Thyroid gland (tissue), 4 donors: ENCODE results near the gene TMEM167B.

ENCODE experiments used
- POLR2A ChIP-seq, 2 donors: fragments of 450-650 bp; IDR thresholded peaks; one replicate each; pipeline ENCODE4 v1.6.1; 2017; ENCODE audit warnings: antibody characterized with exemption in 2 of 2, mild to moderate bottlenecking in 2 of 2, moderate library complexity in 1 of 2
- TF ChIP-seq, protein P1 (sequence below), 6 experiments: fragments of 200-600 bp in 3 of 6; fragments of 450-650 bp in 3 of 6; sonication (generic) in 3 of 6; IDR thresholded peaks; one replicate each; pipeline ENCODE4 v1.5.1; 2016 to 2019; ENCODE audit warnings: antibody characterized with exemption in 6 of 6, mild to moderate bottlenecking in 2 of 6, inconsistent platforms in 1 of 6, moderate library complexity in 1 of 6

DNA sequence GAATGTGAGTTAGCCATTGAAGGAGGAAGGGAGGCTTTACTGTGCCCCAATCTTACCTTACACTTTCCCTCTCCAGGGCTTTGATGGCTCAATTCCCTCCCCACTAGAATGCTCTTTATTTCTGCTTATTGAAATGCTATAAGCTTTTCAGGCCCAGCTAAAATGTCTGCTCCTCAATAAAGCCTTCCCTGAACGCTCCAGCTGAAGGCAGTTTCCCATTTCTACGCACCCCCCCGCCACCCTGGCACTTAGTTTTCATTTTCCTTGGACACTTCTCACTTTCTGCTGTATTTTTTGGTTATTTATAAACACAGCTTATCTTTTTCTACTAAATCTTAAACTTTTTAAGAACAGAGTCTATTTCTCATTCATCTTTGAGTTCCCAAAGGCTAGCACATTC is 7.1 kb upstream of the TMEM167B start:
- TF ChIP-seq, protein P1, sequence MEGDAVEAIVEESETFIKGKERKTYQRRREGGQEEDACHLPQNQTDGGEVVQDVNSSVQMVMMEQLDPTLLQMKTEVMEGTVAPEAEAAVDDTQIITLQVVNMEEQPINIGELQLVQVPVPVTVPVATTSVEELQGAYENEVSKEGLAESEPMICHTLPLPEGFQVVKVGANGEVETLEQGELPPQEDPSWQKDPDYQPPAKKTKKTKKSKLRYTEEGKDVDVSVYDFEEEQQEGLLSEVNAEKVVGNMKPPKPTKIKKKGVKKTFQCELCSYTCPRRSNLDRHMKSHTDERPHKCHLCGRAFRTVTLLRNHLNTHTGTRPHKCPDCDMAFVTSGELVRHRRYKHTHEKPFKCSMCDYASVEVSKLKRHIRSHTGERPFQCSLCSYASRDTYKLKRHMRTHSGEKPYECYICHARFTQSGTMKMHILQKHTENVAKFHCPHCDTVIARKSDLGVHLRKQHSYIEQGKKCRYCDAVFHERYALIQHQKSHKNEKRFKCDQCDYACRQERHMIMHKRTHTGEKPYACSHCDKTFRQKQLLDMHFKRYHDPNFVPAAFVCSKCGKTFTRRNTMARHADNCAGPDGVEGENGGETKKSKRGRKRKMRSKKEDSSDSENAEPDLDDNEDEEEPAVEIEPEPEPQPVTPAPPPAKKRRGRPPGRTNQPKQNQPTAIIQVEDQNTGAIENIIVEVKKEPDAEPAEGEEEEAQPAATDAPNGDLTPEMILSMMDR (IDR thresholded peaks at IDR 0.05): no peak
- no peak for TF ChIP-seq POLR2A (IDR thresholded peaks at IDR 0.05)
